Measurements from ENCODE around the gene SMIM44. TPM values are rescaled to one million over a fixed set of nuclear protein-coding genes. Genes with fewer than 3 reads are reported as not detected.
A peak's percentile ranks its signal among the peaks of the same experiment; 100 is the strongest.

SMIM44 gene
- total and polyA plus RNA-seq, 10 donors, result not detected

GRCh38 chr19:3517638-3518037 is 34.4 kb upstream of the SMIM44 start:
- no peak overlapping the region for H3K27ac ChIP-seq
- TF ChIP-seq POLR2A (IDR thresholded peaks at IDR 0.05), result no peak
- no peak for TF ChIP-seq CTCF (IDR thresholded peaks at IDR 0.05 in 8 of 11, conservative IDR thresholded peaks at IDR 0.05 in 3 of 11)
- no peak for TF ChIP-seq POLR2AphosphoS5 (IDR thresholded peaks at IDR 0.05)

GRCh38 chr19:3516675-3517207 is 33.5 kb upstream of the SMIM44 start:
- WGBS, 5 donors, result 52 to 70% (median 58%) methylated on average over 10 to 15 of the region's 15 CpGs
- Histone ChIP-seq H3K27ac (peak overlapping the region in 3 of 8 donors; percentile 21 to 59 (median 47)), H3K36me3 (peaks cover 0 to 68% (median 10%) of the 10 kb centered on the region in 6 donors), H3K9me3 (no peaks in the 10 kb centered on the region), H3K4me3 (no peak overlapping the region), H3K4me1 (peaks cover 13 to 93% (median 38%) of the 10 kb centered on the region in 6 donors), H3K27me3 (replicated peaks in 1 of 7) (no peaks in the 10 kb centered on the region)
- intact Hi-C loops (cut with DNase I; ENCODE audit: low total_unique reads), result no loop called here
- peak; percentile 25 to 70 (median 51) for TF ChIP-seq POLR2AphosphoS5 (IDR thresholded peaks at IDR 0.05)
- TF ChIP-seq CTCF (IDR thresholded peaks at IDR 0.05 in 8 of 11, conservative IDR thresholded peaks at IDR 0.05 in 3 of 11), result no peak
- DNase-seq, result no peak

More at GRCh38 chr19:3517638-3518037, 34.4 kb upstream of the SMIM44 start:
- 80 to 89% (median 84%) methylated on average over 2 of the region's 2 CpGs for WGBS, 5 donors
- peaks cover 10 to 84% (median 34%) of the 10 kb centered on the region in 6 donors for H3K4me1 ChIP-seq
- peaks cover 0 to 68% (median 15%) of the 10 kb centered on the region in 6 donors for H3K36me3 ChIP-seq
- no peaks in the 10 kb centered on the region for H3K9me3 ChIP-seq
- DNase-seq, result no peak
- intact Hi-C loops (cut with DNase I; ENCODE audit: low total_unique reads), result no loop called here
- H3K4me3 ChIP-seq, result no peak overlapping the region
- no peaks in the 10 kb centered on the region for H3K27me3 ChIP-seq (replicated peaks in 1 of 7)

DNA sequence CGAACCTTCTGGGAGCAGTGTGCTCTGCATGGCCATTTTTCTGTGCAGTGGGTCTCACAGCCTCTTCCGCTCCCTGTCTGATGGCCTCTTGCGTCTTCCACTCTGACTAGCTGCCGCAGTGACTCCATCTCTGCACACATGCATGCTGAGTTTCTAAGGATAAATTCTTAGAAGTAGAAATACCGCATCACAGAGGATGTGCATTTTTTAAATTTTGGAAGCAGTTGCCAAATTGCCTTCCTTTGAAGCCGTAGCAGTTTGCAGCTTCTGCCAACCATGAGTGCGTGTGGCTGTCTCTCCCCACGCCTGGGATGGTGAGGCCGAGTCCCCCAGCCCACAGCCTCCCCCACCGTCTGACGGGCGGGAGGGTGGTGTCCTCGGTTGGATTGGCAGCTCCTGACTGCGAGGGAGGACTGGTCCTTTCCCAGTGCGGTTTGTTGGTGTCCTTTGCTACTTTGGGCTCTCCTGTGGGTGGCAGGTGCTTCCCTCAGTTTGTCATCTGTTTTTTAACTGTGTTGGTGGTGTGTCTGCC is 32.7 kb upstream of the SMIM44 start:
- DNase-seq, result no peak
- Histone ChIP-seq H3K9me3 (no peaks in the 10 kb centered on the region), H3K4me1 (peaks cover 13 to 99% (median 42%) of the 10 kb centered on the region in 6 donors), H3K27ac (peak overlapping the region in 3 of 8 donors; percentile 21 to 47 (median 25)), H3K27me3 (replicated peaks in 1 of 7) (no peaks in the 10 kb centered on the region), H3K36me3 (peaks cover 0 to 68% (median 10%) of the 10 kb centered on the region in 6 donors), H3K4me3 (no peak overlapping the region)
- WGBS, 5 donors, result 59 to 77% (median 68%) methylated on average over 14 to 15 of the region's 15 CpGs
- TF ChIP-seq CTCF (IDR thresholded peaks at IDR 0.05 in 8 of 11, conservative IDR thresholded peaks at IDR 0.05 in 3 of 11) (no peak), POLR2A (IDR thresholded peaks at IDR 0.05) (no peak), POLR2AphosphoS5 (IDR thresholded peaks at IDR 0.05) (peak in 2 of 3 donors; percentile 23 to 60)
- intact Hi-C loops (cut with DNase I; ENCODE audit: low total_unique reads), result no loop called here

GRCh38 chr19:3514930-3515329 is 31.7 kb upstream of the SMIM44 start:
- intact Hi-C loops (cut with DNase I; ENCODE audit: low total_unique reads), result no loop called here
- no peak for DNase-seq
- WGBS, 5 donors, result 88 to 96% (median 91%) methylated on average over 10 to 12 of the region's 12 CpGs

More at GRCh38 chr19:3514930-3515329, 31.7 kb upstream of the SMIM44 start:
- TF ChIP-seq POLR2A (IDR thresholded peaks at IDR 0.05), result no peak
- TF ChIP-seq POLR2AphosphoS5 (IDR thresholded peaks at IDR 0.05), result peak in 1 of 3 donors; percentile 31
- Histone ChIP-seq H3K27ac (no peak overlapping the region), H3K4me3 (no peak overlapping the region), H3K36me3 (peaks cover 0 to 68% (median 9%) of the 10 kb centered on the region in 6 donors), H3K27me3 (replicated peaks in 1 of 7) (no peaks in the 10 kb centered on the region), H3K9me3 (no peaks in the 10 kb centered on the region), H3K4me1 (peaks cover 13 to 99% (median 47%) of the 10 kb centered on the region in 6 donors)
